ENCODE measurements around the gene TCF7L1. TPM values are rescaled to one million over a fixed set of nuclear protein-coding genes. Genes with fewer than 3 reads are reported as not detected.
"Not testable (repeated sequence)": the region's sequence is repeated elsewhere in the genome, so short reads cannot be mapped to it uniquely, and the experiment has no call there.

The TCF7L1 gene
- total and polyA plus RNA-seq, 9 of the 15 experiments (the other 6 are each of a cell fraction or from before 2014, with no cell fraction given): 0.03 to 0.11 (median 0.07) TPM; not detected in 5

DNA sequence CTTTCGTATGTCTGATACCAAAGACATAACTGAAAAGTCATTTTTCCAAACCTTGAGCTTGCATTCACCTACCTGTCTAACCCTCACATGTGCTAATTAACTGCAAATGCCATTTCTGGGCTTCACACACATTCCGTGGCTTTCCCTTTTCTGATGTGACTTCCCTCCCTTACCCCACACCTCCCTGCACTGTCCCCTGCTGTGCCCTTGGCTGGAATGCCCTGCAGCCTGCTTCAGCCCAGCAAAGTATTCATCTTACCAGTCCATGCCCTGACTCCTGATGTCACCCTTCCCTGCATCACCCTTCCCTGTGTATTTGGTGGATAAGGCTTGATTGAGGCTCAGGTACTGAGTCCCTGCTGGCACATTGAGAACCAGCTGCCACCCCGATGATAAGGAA lies 209.0 kb downstream of the TCF7L1 start (continued):
- no peak for TF ChIP-seq SMAD2 (IDR thresholded peaks at IDR 0.05; ENCODE audit: low read depth, low read length)
- TF ChIP-seq RBM15 (IDR thresholded peaks at IDR 0.05; ENCODE audit: insufficient read depth, low read length): no peak
- no peak for TF ChIP-seq GATA2 (CRISPR knock-in tag; IDR thresholded peaks at IDR 0.05)
- TF ChIP-seq, protein P1, sequence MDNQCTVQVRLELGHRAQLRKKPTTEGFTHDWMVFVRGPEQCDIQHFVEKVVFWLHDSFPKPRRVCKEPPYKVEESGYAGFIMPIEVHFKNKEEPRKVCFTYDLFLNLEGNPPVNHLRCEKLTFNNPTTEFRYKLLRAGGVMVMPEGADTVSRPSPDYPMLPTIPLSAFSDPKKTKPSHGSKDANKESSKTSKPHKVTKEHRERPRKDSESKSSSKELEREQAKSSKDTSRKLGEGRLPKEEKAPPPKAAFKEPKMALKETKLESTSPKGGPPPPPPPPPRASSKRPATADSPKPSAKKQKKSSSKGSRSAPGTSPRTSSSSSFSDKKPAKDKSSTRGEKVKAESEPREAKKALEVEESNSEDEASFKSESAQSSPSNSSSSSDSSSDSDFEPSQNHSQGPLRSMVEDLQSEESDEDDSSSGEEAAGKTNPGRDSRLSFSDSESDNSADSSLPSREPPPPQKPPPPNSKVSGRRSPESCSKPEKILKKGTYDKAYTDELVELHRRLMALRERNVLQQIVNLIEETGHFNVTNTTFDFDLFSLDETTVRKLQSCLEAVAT (IDR thresholded peaks at IDR 0.05): no peak
- TF ChIP-seq TAF9B (IDR thresholded peaks at IDR 0.05; ENCODE audit: partially characterized antibody): no peak
- TF ChIP-seq, protein P2, sequence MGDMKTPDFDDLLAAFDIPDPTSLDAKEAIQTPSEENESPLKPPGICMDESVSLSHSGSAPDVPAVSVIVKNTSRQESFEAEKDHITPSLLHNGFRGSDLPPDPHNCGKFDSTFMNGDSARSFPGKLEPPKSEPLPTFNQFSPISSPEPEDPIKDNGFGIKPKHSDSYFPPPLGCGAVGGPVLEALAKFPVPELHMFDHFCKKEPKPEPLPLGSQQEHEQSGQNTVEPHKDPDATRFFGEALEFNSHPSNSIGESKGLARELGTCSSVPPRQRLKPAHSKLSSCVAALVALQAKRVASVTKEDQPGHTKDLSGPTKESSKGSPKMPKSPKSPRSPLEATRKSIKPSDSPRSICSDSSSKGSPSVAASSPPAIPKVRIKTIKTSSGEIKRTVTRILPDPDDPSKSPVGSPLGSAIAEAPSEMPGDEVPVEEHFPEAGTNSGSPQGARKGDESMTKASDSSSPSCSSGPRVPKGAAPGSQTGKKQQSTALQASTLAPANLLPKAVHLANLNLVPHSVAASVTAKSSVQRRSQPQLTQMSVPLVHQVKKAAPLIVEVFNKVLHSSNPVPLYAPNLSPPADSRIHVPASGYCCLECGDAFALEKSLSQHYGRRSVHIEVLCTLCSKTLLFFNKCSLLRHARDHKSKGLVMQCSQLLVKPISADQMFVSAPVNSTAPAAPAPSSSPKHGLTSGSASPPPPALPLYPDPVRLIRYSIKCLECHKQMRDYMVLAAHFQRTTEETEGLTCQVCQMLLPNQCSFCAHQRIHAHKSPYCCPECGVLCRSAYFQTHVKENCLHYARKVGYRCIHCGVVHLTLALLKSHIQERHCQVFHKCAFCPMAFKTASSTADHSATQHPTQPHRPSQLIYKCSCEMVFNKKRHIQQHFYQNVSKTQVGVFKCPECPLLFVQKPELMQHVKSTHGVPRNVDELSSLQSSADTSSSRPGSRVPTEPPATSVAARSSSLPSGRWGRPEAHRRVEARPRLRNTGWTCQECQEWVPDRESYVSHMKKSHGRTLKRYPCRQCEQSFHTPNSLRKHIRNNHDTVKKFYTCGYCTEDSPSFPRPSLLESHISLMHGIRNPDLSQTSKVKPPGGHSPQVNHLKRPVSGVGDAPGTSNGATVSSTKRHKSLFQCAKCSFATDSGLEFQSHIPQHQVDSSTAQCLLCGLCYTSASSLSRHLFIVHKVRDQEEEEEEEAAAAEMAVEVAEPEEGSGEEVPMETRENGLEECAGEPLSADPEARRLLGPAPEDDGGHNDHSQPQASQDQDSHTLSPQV (IDR thresholded peaks at IDR 0.05): no peak

- peaks cover 27% of the 10 kb centered on the region; the same call in 1 of the 3 replicates for H3K36me3 ChIP-seq (ENCODE audit: control insufficient read depth, insufficient read depth, low read length)
- H3K9ac ChIP-seq (ENCODE audit: insufficient read depth in 1 of 2, low read depth in 2 of 2, low read length in 2 of 2); intact Hi-C loops (cut with micrococcal nuclease); H3K4me3 ChIP-seq; FAIRE-seq; H3K4me2 ChIP-seq (ENCODE audit: insufficient read depth, low read length); H3K9me1 ChIP-seq (ENCODE audit: control insufficient read depth, insufficient read depth, low read length); H3K79me2 ChIP-seq (ENCODE audit: control insufficient read depth, insufficient read depth, low read length); H3K27ac ChIP-seq (ENCODE audit: extremely low read depth, low read depth, low read length); H3K9me3 ChIP-seq (replicated peaks; ENCODE audit: control insufficient read depth, insufficient read depth, low read depth, low read length); H4K20me1 ChIP-seq (replicated peaks; ENCODE audit: control insufficient read depth, insufficient read depth, low read length); H3K4me1 ChIP-seq (replicated peaks in 1 of 2; ENCODE audit: control insufficient read depth in 2 of 2, insufficient read depth in 2 of 2, low read length in 2 of 2); H2AFZ ChIP-seq (ENCODE audit: low read depth, low read length); BruUV-seq (replicated peaks); in situ Hi-C loops (cut with MboI); DNase-seq (ENCODE audit: extremely low read depth in 1 of 4, low spot score in 3 of 4); H3K27me3 ChIP-seq (ENCODE audit: control insufficient read depth in 2 of 2, insufficient read depth in 2 of 2, low read length in 2 of 2); CTCF ChIA-PET (ENCODE audit: low intra/inter-chr PET ratio): not testable (repeated sequence)
- peak; percentile 30; the same call in 2 of the 3 replicates for ATAC-seq
- POLR2A ChIA-PET: interaction anchor here (1.0 to 2.0 kb wide), 3 partner anchors 11 to 23 kb away, joined by 3 to 6 read pairs (median 4); partner anchors contain the start of genes ELMOD3 and RETSAT
- 94% methylated on average over 5 of the region's 10 CpGs for WGBS (ENCODE audit: insufficient coverage, low coverage, missing lambda C conversion rate)
Measured at GRCh38 chr2:85343207-85343895, 210.2 kb downstream of the TCF7L1 start.

Data from K562 (cell line).